DND-41 (cell line): Measurements from ENCODE around the gene ANAPC5.

Experiments
- ATAC-seq: fragments of 200-7000 bp; cut with Tn5 transposase; 3 replicates; pipeline ENCODE4 v1.9.1; 2021; ENCODE audit warnings: low read depth; ENCODE audit not compliant: insufficient read depth
- DNase-seq: peaks from one replicate; pipeline ENCODE4 v3.0.0-alpha.2; 2020
- H2AFZ ChIP-seq: 2 replicates; pipeline ENCODE4 v1.6.0; 2012; ENCODE audit warnings: low read depth, low read length
- H3K27ac ChIP-seq: 2 replicates; pipeline ENCODE4 v1.5.1; 2012; ENCODE audit warnings: low read length, inconsistent platforms
- H3K27me3 ChIP-seq: fragments of 200-600 bp; sonication (generic); 2 replicates; pipeline ENCODE4 v1.6.0; 2012; ENCODE audit warnings: low read length, mild to moderate bottlenecking, inconsistent platforms; ENCODE audit not compliant: insufficient read depth, poor library complexity
- H3K36me3 ChIP-seq: 2 replicates; pipeline ENCODE4 v1.5.1; 2012; ENCODE audit warnings: low read length, inconsistent platforms; ENCODE audit not compliant: insufficient read depth
- H3K4me1 ChIP-seq: 2 replicates; pipeline ENCODE4 v1.5.1; 2012; ENCODE audit warnings: mild to moderate bottlenecking, low read length; ENCODE audit not compliant: insufficient read depth
- H3K4me2 ChIP-seq: 2 replicates; pipeline ENCODE4 v1.6.0; 2012; ENCODE audit warnings: mild to moderate bottlenecking, moderate library complexity, low read length, inconsistent platforms; ENCODE audit not compliant: insufficient read depth
- H3K4me3 ChIP-seq, 2 experiments: fragments of 200-600 bp in 1 of 2; shearing (Covaris generic) in 1 of 2; 2 replicates each; pipeline ENCODE4 v1.5.1; 2012 to 2016; ENCODE audit warnings: inconsistent platforms in 2 of 2, low read length in 2 of 2, mild to moderate bottlenecking in 2 of 2, low read depth in 1 of 2, moderate library complexity in 1 of 2
- H3K79me2 ChIP-seq: 2 replicates; pipeline ENCODE4 v1.6.0; 2012; ENCODE audit warnings: low read length, inconsistent platforms; ENCODE audit not compliant: insufficient read depth
- H3K9ac ChIP-seq: 2 replicates; pipeline ENCODE4 v1.6.0; 2012; ENCODE audit warnings: low read depth, mild to moderate bottlenecking, inconsistent platforms, low read length, moderate library complexity
- H3K9me3 ChIP-seq: 2 replicates; pipeline ENCODE4 v1.5.1; 2012; ENCODE audit warnings: low read length, moderate library complexity, mild to moderate bottlenecking, inconsistent platforms; ENCODE audit not compliant: insufficient read depth, severe bottlenecking
- H4K20me1 ChIP-seq: 2 replicates; pipeline ENCODE4 v1.6.0; 2012; ENCODE audit warnings: low read length; ENCODE audit not compliant: insufficient read depth
- CTCF ChIP-seq: IDR thresholded peaks from 2 replicates; pipeline ENCODE4 v1.5.1; 2012; ENCODE audit warnings: borderline replicate concordance, low read length, moderate library complexity, mild to moderate bottlenecking; ENCODE audit not compliant: poor library complexity, severe bottlenecking; ENCODE audit errors: extremely low read depth
- EZH2 ChIP-seq: IDR thresholded peaks from 3 replicates; pipeline ENCODE4 v1.6.1; 2012; ENCODE audit warnings: borderline replicate concordance, low read depth, mild to moderate bottlenecking, moderate library complexity, low read length, inconsistent platforms; ENCODE audit not compliant: severe bottlenecking

ANAPC5 gene

GRCh38 chr12:121295116-121295745, 57.0 kb downstream of the ANAPC5 start:
- Histone ChIP-seq H3K9me3 (no peaks in the 10 kb centered on the region), H3K4me3 (peak overlapping the region; percentile 62 to 87; a peak in 3 of 4 replicates), H3K36me3 (peaks cover 12% of the 10 kb centered on the region), H2AFZ (peak overlapping the region; percentile 75), H3K4me1 (peaks cover 28% of the 10 kb centered on the region), H3K27ac (peak overlapping the region; percentile 56), H4K20me1 (peaks cover 18% of the 10 kb centered on the region), H3K27me3 (no peaks in the 10 kb centered on the region), H3K4me2 (peak overlapping the region; percentile 100), H3K79me2 (peaks cover 42% of the 10 kb centered on the region), H3K9ac (peak overlapping the region; percentile 84)
- TF ChIP-seq CTCF (no peak), EZH2 (no peak)
- peak; percentile 44 for ATAC-seq
- DNase-seq = peak; percentile 52

GRCh38 chr12:121294151-121294889, 57.9 kb downstream of the ANAPC5 start:
- H3K4me2 ChIP-seq = peak overlapping the region; percentile 100
- no peaks in the 10 kb centered on the region for H3K9me3 ChIP-seq
- H3K36me3 ChIP-seq = peaks cover 12% of the 10 kb centered on the region
- H4K20me1 ChIP-seq = peaks cover 18% of the 10 kb centered on the region
- H3K79me2 ChIP-seq = peaks cover 46% of the 10 kb centered on the region
- no peak overlapping the region; a peak in 1 of 4 replicates for H3K4me3 ChIP-seq
- TF ChIP-seq EZH2 (no peak), CTCF (no peak)
- no peak for ATAC-seq
- H2AFZ ChIP-seq = no peak overlapping the region
- no peaks in the 10 kb centered on the region for H3K27me3 ChIP-seq
- no peak overlapping the region for H3K27ac ChIP-seq
- DNase-seq = no peak
- peaks cover 28% of the 10 kb centered on the region for H3K4me1 ChIP-seq
- H3K9ac ChIP-seq = no peak overlapping the region

GRCh38 chr12:121293603-121294002, 58.6 kb downstream of the ANAPC5 start:
- DNase-seq (no peak), ATAC-seq (no peak)
- H2AFZ ChIP-seq = no peak overlapping the region
- peaks cover 28% of the 10 kb centered on the region for H3K4me1 ChIP-seq
- peaks cover 12% of the 10 kb centered on the region for H3K36me3 ChIP-seq
- H3K9ac ChIP-seq = no peak overlapping the region
- no peaks in the 10 kb centered on the region for H3K9me3 ChIP-seq
- no peaks in the 10 kb centered on the region for H3K27me3 ChIP-seq
- TF ChIP-seq EZH2 = no peak
- no peak for TF ChIP-seq CTCF
- peak overlapping the region; percentile 30; the same call in 1 of the 2 replicates for H3K4me2 ChIP-seq
- H3K27ac ChIP-seq = no peak overlapping the region
- peaks cover 46% of the 10 kb centered on the region for H3K79me2 ChIP-seq
- H4K20me1 ChIP-seq = peaks cover 19% of the 10 kb centered on the region
- H3K4me3 ChIP-seq = no peak overlapping the region
